Measurements from ENCODE around the gene HOXD10. TPM values are rescaled to one million over a fixed set of nuclear protein-coding genes. Genes with fewer than 3 reads are reported as not detected.

Gene HOXD10
- total RNA-seq, 1 experiment from 2014 or later = not detected

DNA sequence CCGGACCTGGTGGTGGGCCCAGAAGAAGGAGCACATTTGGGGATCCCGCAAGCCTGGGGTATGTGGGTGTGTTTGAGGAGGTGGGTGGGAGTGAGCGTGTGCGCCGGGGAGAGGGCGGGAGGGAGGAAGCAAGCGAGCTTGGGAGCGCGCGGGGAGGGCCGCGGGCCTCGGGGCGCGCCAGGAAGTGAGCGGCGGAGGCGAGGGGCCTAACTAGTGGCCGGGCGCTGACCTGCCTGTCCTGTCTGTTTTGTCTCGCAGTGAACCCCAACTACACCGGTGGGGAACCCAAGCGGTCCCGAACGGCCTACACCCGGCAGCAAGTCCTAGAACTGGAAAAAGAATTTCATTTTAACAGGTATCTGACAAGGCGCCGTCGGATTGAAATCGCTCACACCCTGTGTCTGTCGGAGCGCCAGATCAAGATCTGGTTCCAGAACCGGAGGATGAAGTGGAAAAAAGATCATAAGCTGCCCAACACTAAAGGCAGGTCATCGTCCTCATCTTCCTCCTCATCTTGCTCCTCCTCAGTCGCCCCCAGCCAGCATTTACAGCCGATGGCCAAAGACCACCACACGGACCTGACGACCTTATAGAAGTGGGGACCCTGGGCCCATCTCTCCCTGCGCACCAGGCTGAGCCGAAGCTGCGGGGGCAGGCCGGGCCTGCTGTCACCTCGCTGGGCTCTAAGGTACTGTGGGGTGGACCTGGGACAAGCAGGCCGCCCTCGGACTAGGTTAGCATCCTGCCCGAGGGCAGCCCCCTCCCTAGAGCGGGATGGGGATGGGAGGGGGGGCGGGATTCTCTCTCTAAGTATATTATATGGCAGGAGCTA, 36.0 kb downstream of the HOXD10 start:
- no peak overlapping the region for H3K27ac ChIP-seq (ENCODE audit: low read length)
- H3K4me3 ChIP-seq (ENCODE audit: low read depth in 2 of 2, low read length in 2 of 2) = no peak overlapping the region
- ATAC-seq = no peak
- CTCF ChIA-PET = no interaction called here
- in situ Hi-C loops (cut with HindIII; ENCODE audit: low pct_unique_long_range_greater_than_20kb, low sequenced_read_pairs) (no loop called here), intact Hi-C loops (cut with micrococcal nuclease; ENCODE audit: unreplicated experiment) (no loop called here)
- no peaks in the 10 kb centered on the region for H3K4me1 ChIP-seq (ENCODE audit: control insufficient read depth, insufficient read depth, low read length)
- TF ChIP-seq POLR2AphosphoS5 (IDR thresholded peaks at IDR 0.05; ENCODE audit: low read depth, low read length) (no peak), TCF7L2 (IDR thresholded peaks at IDR 0.05; ENCODE audit: low read depth, low read length) (no peak), SIN3A (IDR thresholded peaks at IDR 0.05; ENCODE audit: borderline replicate concordance, insufficient read depth, low read depth, low read length) (no peak), CTCF (IDR thresholded peaks at IDR 0.05) (no peak)
- TF ChIP-seq, protein P1, sequence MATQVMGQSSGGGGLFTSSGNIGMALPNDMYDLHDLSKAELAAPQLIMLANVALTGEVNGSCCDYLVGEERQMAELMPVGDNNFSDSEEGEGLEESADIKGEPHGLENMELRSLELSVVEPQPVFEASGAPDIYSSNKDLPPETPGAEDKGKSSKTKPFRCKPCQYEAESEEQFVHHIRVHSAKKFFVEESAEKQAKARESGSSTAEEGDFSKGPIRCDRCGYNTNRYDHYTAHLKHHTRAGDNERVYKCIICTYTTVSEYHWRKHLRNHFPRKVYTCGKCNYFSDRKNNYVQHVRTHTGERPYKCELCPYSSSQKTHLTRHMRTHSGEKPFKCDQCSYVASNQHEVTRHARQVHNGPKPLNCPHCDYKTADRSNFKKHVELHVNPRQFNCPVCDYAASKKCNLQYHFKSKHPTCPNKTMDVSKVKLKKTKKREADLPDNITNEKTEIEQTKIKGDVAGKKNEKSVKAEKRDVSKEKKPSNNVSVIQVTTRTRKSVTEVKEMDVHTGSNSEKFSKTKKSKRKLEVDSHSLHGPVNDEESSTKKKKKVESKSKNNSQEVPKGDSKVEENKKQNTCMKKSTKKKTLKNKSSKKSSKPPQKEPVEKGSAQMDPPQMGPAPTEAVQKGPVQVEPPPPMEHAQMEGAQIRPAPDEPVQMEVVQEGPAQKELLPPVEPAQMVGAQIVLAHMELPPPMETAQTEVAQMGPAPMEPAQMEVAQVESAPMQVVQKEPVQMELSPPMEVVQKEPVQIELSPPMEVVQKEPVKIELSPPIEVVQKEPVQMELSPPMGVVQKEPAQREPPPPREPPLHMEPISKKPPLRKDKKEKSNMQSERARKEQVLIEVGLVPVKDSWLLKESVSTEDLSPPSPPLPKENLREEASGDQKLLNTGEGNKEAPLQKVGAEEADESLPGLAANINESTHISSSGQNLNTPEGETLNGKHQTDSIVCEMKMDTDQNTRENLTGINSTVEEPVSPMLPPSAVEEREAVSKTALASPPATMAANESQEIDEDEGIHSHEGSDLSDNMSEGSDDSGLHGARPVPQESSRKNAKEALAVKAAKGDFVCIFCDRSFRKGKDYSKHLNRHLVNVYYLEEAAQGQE (IDR thresholded peaks at IDR 0.05; ENCODE audit: insufficient read depth in 1 of 2, low read depth in 2 of 2, low read length in 1 of 2) = no peak
- no TSS peak for BruUV-seq (replicated peaks)
- peaks cover 2% of the 10 kb centered on the region; the same call in 1 of the 2 replicates for H3K27me3 ChIP-seq (ENCODE audit: control insufficient read depth, insufficient read depth, low read length)
- H3K36me3 ChIP-seq (ENCODE audit: control insufficient read depth, insufficient read depth, low read length) = no peaks in the 10 kb centered on the region
- no peak for DNase-seq (ENCODE audit: low read depth, low spot score)
- POLR2A ChIA-PET = no interaction called here
- H3K9me3 ChIP-seq (ENCODE audit: control insufficient read depth, insufficient read depth, low read depth, low read length) = no peaks in the 10 kb centered on the region

GRCh38 chr2:176154576-176155252, 38.1 kb downstream of the HOXD10 start:
- H3K4me1 ChIP-seq (ENCODE audit: control insufficient read depth, insufficient read depth, low read length) = peaks cover 3% of the 10 kb centered on the region; the same call in 1 of the 2 replicates
- CTCF ChIA-PET = interaction anchor here (0.7 to 1.5 kb wide), 2 partner anchors 15 to 300 kb away, joined by 5 to 13 read pairs; no protein-coding TSS in a partner anchor
- intact Hi-C loops (cut with micrococcal nuclease; ENCODE audit: unreplicated experiment) = no loop called here
- in situ Hi-C loops (cut with HindIII; ENCODE audit: low pct_unique_long_range_greater_than_20kb, low sequenced_read_pairs) = no loop called here
- no peak overlapping the region for H3K27ac ChIP-seq (ENCODE audit: low read length)
- H3K4me3 ChIP-seq (ENCODE audit: low read depth in 2 of 2, low read length in 2 of 2) = no peak overlapping the region
- no peaks in the 10 kb centered on the region for H3K36me3 ChIP-seq (ENCODE audit: control insufficient read depth, insufficient read depth, low read length)
- BruUV-seq (replicated peaks) = no TSS peak
- ATAC-seq = no peak
- POLR2A ChIA-PET = no interaction called here
- DNase-seq (ENCODE audit: low read depth, low spot score) = no peak
- H3K9me3 ChIP-seq (ENCODE audit: control insufficient read depth, insufficient read depth, low read depth, low read length) = no peaks in the 10 kb centered on the region
- peaks cover 2% of the 10 kb centered on the region; the same call in 1 of the 2 replicates for H3K27me3 ChIP-seq (ENCODE audit: control insufficient read depth, insufficient read depth, low read length)
- TF ChIP-seq CTCF (IDR thresholded peaks at IDR 0.05) (no peak), POLR2AphosphoS5 (IDR thresholded peaks at IDR 0.05; ENCODE audit: low read depth, low read length) (no peak), SIN3A (IDR thresholded peaks at IDR 0.05; ENCODE audit: borderline replicate concordance, insufficient read depth, low read depth, low read length) (no peak), TCF7L2 (IDR thresholded peaks at IDR 0.05; ENCODE audit: low read depth, low read length) (no peak)
- TF ChIP-seq, protein P1 (IDR thresholded peaks at IDR 0.05; ENCODE audit: insufficient read depth in 1 of 2, low read depth in 2 of 2, low read length in 1 of 2) = no peak

Measured in Panc1 (cell line).